ENCODE data around the gene SYT14.
"Not testable (repeated sequence)": the region's sequence is repeated elsewhere in the genome, so short reads cannot be mapped to it uniquely, and the experiment has no call there.

The SYT14 gene

GRCh38 chr1:209899948-209900347 lies 38.1 kb upstream of the SYT14 start:
- Histone ChIP-seq H2AFZ (ENCODE audit: low read depth, low read length) (no peak overlapping the region), H3K4me3 (ENCODE audit: low read length) (no peak overlapping the region), H3K9ac (ENCODE audit: low read length) (no peak overlapping the region), H3K9me3 (ENCODE audit: insufficient read depth, low read length) (no peaks in the 10 kb centered on the region), H3K4me2 (ENCODE audit: low read length) (no peak overlapping the region), H3K27ac (ENCODE audit: low read length) (no peak overlapping the region), H4K20me1 (ENCODE audit: insufficient read depth, low read length) (no peaks in the 10 kb centered on the region), H3K79me2 (ENCODE audit: low read length) (no peaks in the 10 kb centered on the region), H3K27me3 (ENCODE audit: low read depth, low read length) (peaks cover 20% of the 10 kb centered on the region), H3K36me3 (replicated peaks; ENCODE audit: low read depth, low read length) (no peaks in the 10 kb centered on the region), H3K4me1 (ENCODE audit: low read length) (no peaks in the 10 kb centered on the region)
- TF ChIP-seq CTCF (IDR thresholded peaks at IDR 0.05; ENCODE audit: low read depth, low read length) (peak; percentile 70), EZH2phosphoT487 (IDR thresholded peaks at IDR 0.05; ENCODE audit: low read depth) (no peak)

GRCh38 chr1:209900734-209901133 lies 37.3 kb upstream of the SYT14 start:
- no peak overlapping the region for H3K4me3 ChIP-seq (ENCODE audit: low read length)
- no peaks in the 10 kb centered on the region for H3K9me3 ChIP-seq (ENCODE audit: insufficient read depth, low read length)
- no peaks in the 10 kb centered on the region for H4K20me1 ChIP-seq (ENCODE audit: insufficient read depth, low read length)
- TF ChIP-seq CTCF (IDR thresholded peaks at IDR 0.05; ENCODE audit: low read depth, low read length) (no peak), EZH2phosphoT487 (IDR thresholded peaks at IDR 0.05; ENCODE audit: low read depth) (no peak)
- no peak overlapping the region for H3K9ac ChIP-seq (ENCODE audit: low read length)
- no peak overlapping the region for H2AFZ ChIP-seq (ENCODE audit: low read depth, low read length)
- H3K27ac ChIP-seq (ENCODE audit: low read length), result no peak overlapping the region
- H3K27me3 ChIP-seq (ENCODE audit: low read depth, low read length), result peaks cover 15% of the 10 kb centered on the region
- H3K79me2 ChIP-seq (ENCODE audit: low read length), result no peaks in the 10 kb centered on the region
- no peaks in the 10 kb centered on the region for H3K36me3 ChIP-seq (replicated peaks; ENCODE audit: low read depth, low read length)
- H3K4me2 ChIP-seq (ENCODE audit: low read length), result no peak overlapping the region
- H3K4me1 ChIP-seq (ENCODE audit: low read length), result no peaks in the 10 kb centered on the region

- Histone ChIP-seq H4K20me1 (ENCODE audit: insufficient read depth, low read length) (no peaks in the 10 kb centered on the region), H3K79me2 (ENCODE audit: low read length) (no peaks in the 10 kb centered on the region), H3K4me1 (ENCODE audit: low read length) (no peaks in the 10 kb centered on the region), H3K4me2 (ENCODE audit: low read length) (no peak overlapping the region), H3K27ac (ENCODE audit: low read length) (no peak overlapping the region), H2AFZ (ENCODE audit: low read depth, low read length) (no peak overlapping the region), H3K27me3 (ENCODE audit: low read depth, low read length) (peaks cover 10% of the 10 kb centered on the region), H3K9ac (ENCODE audit: low read length) (no peak overlapping the region), H3K4me3 (ENCODE audit: low read length) (no peak overlapping the region), H3K36me3 (replicated peaks; ENCODE audit: low read depth, low read length) (no peaks in the 10 kb centered on the region), H3K9me3 (ENCODE audit: insufficient read depth, low read length) (no peaks in the 10 kb centered on the region)
- TF ChIP-seq EZH2phosphoT487 (IDR thresholded peaks at IDR 0.05; ENCODE audit: low read depth) (no peak), CTCF (IDR thresholded peaks at IDR 0.05; ENCODE audit: low read depth, low read length) (no peak)
Measured at GRCh38 chr1:209901211-209901610, 36.8 kb upstream of the SYT14 start.

- H3K27me3 ChIP-seq (ENCODE audit: low read depth, low read length); H3K4me1 ChIP-seq (ENCODE audit: low read length); H3K27ac ChIP-seq (ENCODE audit: low read length); H3K9me3 ChIP-seq (ENCODE audit: insufficient read depth, low read length); H3K9ac ChIP-seq (ENCODE audit: low read length); H2AFZ ChIP-seq (ENCODE audit: low read depth, low read length); H3K36me3 ChIP-seq (replicated peaks; ENCODE audit: low read depth, low read length); H4K20me1 ChIP-seq (ENCODE audit: insufficient read depth, low read length); H3K4me2 ChIP-seq (ENCODE audit: low read length); H3K79me2 ChIP-seq (ENCODE audit: low read length); H3K4me3 ChIP-seq (ENCODE audit: low read length): not testable (repeated sequence)
Measured at GRCh38 chr1:209904774-209905173, 33.2 kb upstream of the SYT14 start.

- no peaks in the 10 kb centered on the region for H4K20me1 ChIP-seq (ENCODE audit: insufficient read depth, low read length)
- H3K36me3 ChIP-seq (replicated peaks; ENCODE audit: low read depth, low read length), result no peaks in the 10 kb centered on the region
- no peaks in the 10 kb centered on the region for H3K4me1 ChIP-seq (ENCODE audit: low read length)
- no peaks in the 10 kb centered on the region for H3K27me3 ChIP-seq (ENCODE audit: low read depth, low read length)
- no peak overlapping the region for H2AFZ ChIP-seq (ENCODE audit: low read depth, low read length)
- H3K27ac ChIP-seq (ENCODE audit: low read length), result no peak overlapping the region
- no peak for TF ChIP-seq CTCF (IDR thresholded peaks at IDR 0.05; ENCODE audit: low read depth, low read length)
- no peaks in the 10 kb centered on the region for H3K79me2 ChIP-seq (ENCODE audit: low read length)
- H3K4me3 ChIP-seq (ENCODE audit: low read length), result no peak overlapping the region
- H3K9me3 ChIP-seq (ENCODE audit: insufficient read depth, low read length), result no peaks in the 10 kb centered on the region
- H3K4me2 ChIP-seq (ENCODE audit: low read length), result no peak overlapping the region
- H3K9ac ChIP-seq (ENCODE audit: low read length), result no peak overlapping the region
Measured at GRCh38 chr1:209911746-209912145, 26.3 kb upstream of the SYT14 start.
